GM18502 (cell line): ENCODE results near the gene ERCC3.
"Not testable (repeated sequence)": the region's sequence is repeated elsewhere in the genome, so short reads cannot be mapped to it uniquely, and the experiment has no call there.

Experiments used
- ATAC-seq: cut with Tn5 transposase; IDR thresholded peaks from one replicate; pipeline ENCODE4 v1.9.1; 2021; ENCODE audit warnings: mild to moderate bottlenecking; ENCODE audit not compliant: unreplicated experiment, poor library complexity

Gene ERCC3

GRCh38 chr2:127280693-127281092, 13.3 kb downstream of the ERCC3 start:
- ATAC-seq: no peak

- ATAC-seq: no peak
Measured at GRCh38 chr2:127279781-127280180, 14.2 kb downstream of the ERCC3 start.

GRCh38 chr2:127278959-127279358, 15.0 kb downstream of the ERCC3 start:
- ATAC-seq: no peak

GRCh38 chr2:127277028-127277427, 16.9 kb downstream of the ERCC3 start:
- ATAC-seq: peak; percentile 84

DNA sequence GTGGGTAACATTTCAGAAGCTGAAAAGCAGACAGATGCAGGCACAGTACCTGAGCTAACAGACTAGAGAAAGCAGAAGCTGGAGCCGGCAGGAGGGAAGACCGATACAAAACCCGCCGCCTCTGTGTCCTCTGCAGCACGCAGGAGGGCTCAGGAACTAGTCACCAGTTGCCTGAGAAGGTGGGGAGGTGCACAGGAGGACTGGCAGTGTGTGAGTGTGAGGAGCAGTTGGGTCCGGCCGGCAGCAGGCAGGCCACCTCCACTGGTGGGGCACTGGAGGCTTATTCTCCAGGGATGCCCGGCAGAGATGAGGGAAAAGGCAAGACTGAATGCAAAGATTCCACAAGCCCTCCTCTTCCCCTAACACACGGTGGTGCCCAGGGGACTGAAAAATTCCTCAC, 18.2 kb downstream of the ERCC3 start:
- no peak for ATAC-seq

- no peak for ATAC-seq
Measured at GRCh38 chr2:127275356-127275755, 18.6 kb downstream of the ERCC3 start.

DNA sequence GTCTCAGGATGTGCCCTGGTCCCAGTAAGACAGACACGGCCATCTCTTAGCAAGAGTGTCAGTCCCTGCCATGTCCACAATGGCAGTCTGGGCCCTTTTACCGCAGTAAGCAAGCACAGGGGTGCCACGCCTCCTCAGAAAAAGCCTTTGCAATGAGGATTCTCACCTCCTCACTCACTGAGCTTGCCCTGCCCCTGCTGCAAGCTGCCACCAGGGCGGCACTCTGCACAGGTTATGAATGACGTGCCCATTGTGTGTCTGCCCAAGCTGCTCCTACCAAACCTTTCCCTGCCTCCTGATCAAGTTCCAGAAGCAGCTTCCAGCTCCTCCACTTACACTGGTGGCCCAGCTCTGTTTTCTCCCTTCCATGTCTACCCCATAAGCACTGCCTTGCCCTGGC, 23.3 kb downstream of the ERCC3 start:
- ATAC-seq: no peak

DNA sequence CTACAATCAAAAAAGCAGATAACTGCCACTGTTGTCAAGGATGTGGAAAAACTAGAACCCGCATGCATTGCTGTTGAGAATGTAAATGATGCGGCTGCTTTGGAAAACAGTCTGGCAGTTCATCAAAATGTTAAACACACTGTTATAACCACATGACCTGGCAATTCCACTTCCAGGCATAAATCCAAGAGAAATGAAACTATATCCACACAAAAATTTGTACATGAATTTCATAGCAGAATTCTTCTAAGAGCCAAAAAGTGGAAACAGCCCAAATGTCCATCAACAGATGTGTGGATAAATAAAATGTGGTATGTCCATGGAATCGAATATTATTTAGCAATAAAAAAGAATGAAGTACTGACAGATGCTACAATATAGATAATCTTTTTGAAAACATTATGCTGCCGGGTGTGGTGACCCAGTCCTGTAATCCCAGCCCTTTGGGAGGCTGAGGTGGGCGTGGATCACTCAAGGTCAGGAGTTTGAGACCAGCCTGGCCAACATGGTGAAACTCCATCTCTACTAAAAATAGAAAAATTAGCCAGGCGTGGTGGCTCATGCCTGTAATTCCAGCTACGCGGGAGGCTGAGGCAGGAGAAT, 32.0 kb downstream of the ERCC3 start:
- no peak for ATAC-seq

- no peak for ATAC-seq
Measured at GRCh38 chr2:127259355-127259754, 34.6 kb downstream of the ERCC3 start.

- ATAC-seq: no peak
Measured at GRCh38 chr2:127256866-127257265, 37.1 kb downstream of the ERCC3 start.

GRCh38 chr2:127256381-127256780, 37.6 kb downstream of the ERCC3 start:
- ATAC-seq: no peak

DNA sequence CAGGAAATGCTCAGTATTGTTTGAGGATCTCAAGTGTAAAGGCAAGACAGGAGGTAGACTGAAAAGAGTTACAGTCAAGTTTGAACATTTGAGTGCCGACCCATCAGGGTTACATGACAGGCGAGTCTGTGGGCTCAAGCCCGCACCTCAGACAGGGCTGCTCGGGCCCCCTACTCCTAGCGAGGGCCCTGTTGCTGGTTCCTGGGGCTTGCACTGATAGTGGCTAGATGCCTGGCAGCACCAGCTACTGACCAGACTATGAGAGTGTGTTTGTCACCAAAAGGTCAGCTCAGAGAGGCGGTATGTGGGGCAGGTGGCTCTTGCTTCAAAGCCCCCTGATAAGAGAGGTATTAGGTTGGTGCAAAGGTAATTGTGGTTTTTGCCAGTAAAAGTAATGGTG, 38.2 kb downstream of the ERCC3 start:
- no peak for ATAC-seq

DNA sequence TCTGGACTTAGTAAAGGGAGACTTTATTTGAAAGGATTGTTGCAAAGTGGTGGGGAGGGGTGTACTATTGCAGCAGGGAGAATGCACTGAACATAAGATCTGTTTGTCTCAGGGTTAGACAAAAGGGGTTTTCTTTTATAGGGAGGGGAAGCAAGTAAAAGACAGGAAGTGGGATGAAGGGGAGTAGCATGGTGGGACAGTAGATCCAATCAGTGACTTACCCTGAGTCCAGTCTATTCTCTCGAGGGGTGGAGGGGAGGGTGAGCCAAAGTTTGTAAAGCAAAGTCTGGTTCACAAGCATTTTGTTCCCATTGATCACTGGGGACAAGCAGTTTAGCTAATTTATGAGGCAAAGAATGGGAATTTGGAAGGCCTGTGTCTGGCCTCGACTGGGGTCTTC, 38.8 kb downstream of the ERCC3 start:
- ATAC-seq: no peak

- ATAC-seq: no peak
Measured at GRCh38 chr2:127254386-127254981, 39.5 kb downstream of the ERCC3 start.

- ATAC-seq: not testable (repeated sequence)
Measured at GRCh38 chr2:127241184-127241583, 52.8 kb downstream of the ERCC3 start.

DNA sequence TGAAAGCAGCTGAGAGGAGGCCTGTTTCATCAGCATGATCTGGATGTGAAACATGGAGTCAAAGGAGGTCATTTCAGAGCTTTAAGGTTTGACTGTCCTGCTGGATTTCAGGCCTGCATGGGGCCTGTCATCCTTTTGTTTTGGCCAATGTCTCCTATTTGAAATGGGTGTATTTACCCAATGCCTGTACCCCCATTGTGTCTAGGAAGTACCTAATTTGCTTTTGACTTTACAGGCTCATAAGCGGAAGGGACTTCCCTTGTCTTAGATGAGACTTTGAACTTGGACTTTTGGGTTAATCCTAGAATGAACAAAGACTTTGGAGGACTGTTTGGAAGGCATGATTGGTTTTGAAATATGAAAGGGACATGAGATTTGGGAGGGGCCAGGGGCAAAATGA, 54.5 kb downstream of the ERCC3 start:
- ATAC-seq: no peak

GRCh38 chr2:127237768-127238167, 56.2 kb downstream of the ERCC3 start:
- not testable (repeated sequence) for ATAC-seq

- ATAC-seq: no peak
Measured at GRCh38 chr2:127235082-127235702, 58.8 kb downstream of the ERCC3 start.

GRCh38 chr2:127233710-127234109, 60.2 kb downstream of the ERCC3 start:
- no peak for ATAC-seq

- no peak for ATAC-seq
Measured at GRCh38 chr2:127231130-127231865, 62.6 kb downstream of the ERCC3 start.

- ATAC-seq: no peak
Measured at GRCh38 chr2:127229555-127229954, 64.4 kb downstream of the ERCC3 start.
